Effector memory CD8-positive, alpha-beta T cell (primary cell): ENCODE measurements around the gene PRDM1.

Experiments
- ATAC-seq: fragments of 150-1000 bp; cut with Tn5 transposase; replicated peaks from 2 replicates; pipeline ENCODE4 v1.10.0; 2021; ENCODE audit warnings: mild to moderate bottlenecking, moderate library complexity
- DNase-seq, 3 experiments: peaks; one replicate each; pipeline ENCODE4 v3.0.0; 2021
- H3K27ac Mint-ChIP-seq, 2 donors: one replicate each; pipeline ENCODE4 v1.8.0; 2022; ENCODE audit warnings: mild to moderate bottlenecking in 2 of 2, mixed read lengths in 2 of 2, moderate library complexity in 2 of 2
- H3K27me3 Mint-ChIP-seq, 2 donors: one replicate each; pipeline ENCODE4 v1.8.0; 2022; ENCODE audit warnings: mixed read lengths in 2 of 2
- H3K36me3 Mint-ChIP-seq: one replicate; pipeline ENCODE4 v1.8.0; 2022; ENCODE audit warnings: mild to moderate bottlenecking, moderate library complexity, mixed read lengths; ENCODE audit not compliant: insufficient read depth
- H3K4me1 Mint-ChIP-seq, 2 donors: one replicate each; pipeline ENCODE4 v1.8.0; 2022; ENCODE audit warnings: low read depth in 2 of 2, mixed read lengths in 2 of 2
- H3K4me3 Mint-ChIP-seq, 2 donors: one replicate each; pipeline ENCODE4 v1.8.0; 2022; ENCODE audit warnings: mild to moderate bottlenecking in 2 of 2, mixed read lengths in 2 of 2, moderate library complexity in 2 of 2
- H3K9me3 Mint-ChIP-seq, 2 donors: one replicate each; pipeline ENCODE4 v1.8.0; 2022; ENCODE audit warnings: mixed read lengths in 2 of 2

PRDM1 gene

DNA sequence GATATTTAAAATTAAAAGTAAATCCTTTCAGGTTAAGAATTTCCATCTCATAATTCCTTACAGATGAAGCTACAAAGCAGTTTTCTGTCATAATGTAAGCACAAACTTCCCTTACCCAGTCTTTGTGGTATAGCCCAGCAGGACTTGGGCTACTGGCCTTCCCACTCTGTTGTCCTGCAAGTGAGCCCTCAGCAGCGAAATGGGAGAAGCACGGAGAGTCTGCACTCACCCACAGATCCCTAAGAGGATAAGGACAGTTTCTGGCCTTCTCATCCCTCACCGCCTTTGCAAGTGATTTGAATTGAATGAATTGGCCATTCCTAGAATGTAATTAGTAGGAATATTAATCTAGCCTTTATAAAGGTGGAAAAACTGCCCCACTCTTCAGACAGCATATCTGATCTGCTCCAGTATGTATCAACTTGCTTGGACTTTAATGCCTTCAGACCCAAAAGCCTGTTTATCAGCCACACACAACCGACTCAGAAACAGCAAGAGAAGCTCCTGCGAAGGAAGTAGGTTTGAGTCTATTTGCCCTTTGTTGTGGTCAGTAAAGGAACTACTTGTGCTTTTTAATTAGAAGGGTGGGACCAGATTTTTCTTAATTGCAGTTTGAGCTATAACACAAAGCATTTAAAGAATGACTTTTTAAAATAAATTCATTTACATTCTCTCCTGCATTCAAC is 29.9 kb upstream of the PRDM1 start:
- Mint-ChIP-seq H3K36me3 (no peaks in the 10 kb centered on the region), H3K4me1 (peaks cover 9 to 14% of the 10 kb centered on the region in 2 donors), H3K4me3 (peak overlapping the region; percentile 3 to 39), H3K27me3 (no peaks in the 10 kb centered on the region), H3K27ac (no peak overlapping the region), H3K9me3 (no peaks in the 10 kb centered on the region)
- DNase-seq (peak in 2 of 3 experiments; percentile 3 to 7), ATAC-seq (peak; percentile 87)

- Mint-ChIP-seq H3K4me3 (peak overlapping the region; percentile 3 to 39), H3K27me3 (no peaks in the 10 kb centered on the region), H3K9me3 (no peaks in the 10 kb centered on the region), H3K4me1 (peaks cover 9 to 14% of the 10 kb centered on the region in 2 donors), H3K27ac (no peak overlapping the region), H3K36me3 (no peaks in the 10 kb centered on the region)
- ATAC-seq (no peak), DNase-seq (no peak)
These were observed 29.3 kb upstream of the PRDM1 start for GRCh38 chr6:106056746-106057390.

GRCh38 chr6:106059331-106059730 is 26.8 kb upstream of the PRDM1 start:
- no peak for DNase-seq
- Mint-ChIP-seq H3K36me3 (no peaks in the 10 kb centered on the region), H3K27me3 (no peaks in the 10 kb centered on the region), H3K27ac (no peak overlapping the region), H3K9me3 (no peaks in the 10 kb centered on the region), H3K4me1 (peaks cover 9 to 14% of the 10 kb centered on the region in 2 donors), H3K4me3 (no peak overlapping the region)
- no peak for ATAC-seq

DNA sequence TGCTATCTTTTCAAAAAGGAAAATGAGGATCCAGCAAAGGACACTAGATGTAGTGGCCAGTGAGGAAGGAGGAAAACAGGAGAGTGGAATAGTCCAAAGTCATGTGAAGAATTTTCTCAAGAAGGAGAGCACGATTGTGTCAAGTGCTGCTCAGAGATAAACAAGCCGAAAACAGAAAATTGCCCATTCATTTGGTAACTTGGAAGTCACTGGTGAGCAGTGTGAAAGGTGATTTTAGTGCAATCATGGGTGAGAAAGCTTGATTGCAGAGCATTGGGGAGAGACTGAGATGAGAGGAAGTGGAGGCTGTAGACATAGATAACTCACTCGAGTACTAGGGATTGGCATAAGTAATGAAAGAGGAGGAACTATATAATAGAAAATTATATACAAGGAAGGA is 26.0 kb upstream of the PRDM1 start:
- H3K4me3 Mint-ChIP-seq: no peak overlapping the region
- DNase-seq: no peak
- H3K9me3 Mint-ChIP-seq: no peaks in the 10 kb centered on the region
- no peak overlapping the region for H3K27ac Mint-ChIP-seq
- H3K27me3 Mint-ChIP-seq: no peaks in the 10 kb centered on the region
- H3K36me3 Mint-ChIP-seq: no peaks in the 10 kb centered on the region
- peaks cover 9 to 14% of the 10 kb centered on the region in 2 donors for H3K4me1 Mint-ChIP-seq
- no peak for ATAC-seq

DNA sequence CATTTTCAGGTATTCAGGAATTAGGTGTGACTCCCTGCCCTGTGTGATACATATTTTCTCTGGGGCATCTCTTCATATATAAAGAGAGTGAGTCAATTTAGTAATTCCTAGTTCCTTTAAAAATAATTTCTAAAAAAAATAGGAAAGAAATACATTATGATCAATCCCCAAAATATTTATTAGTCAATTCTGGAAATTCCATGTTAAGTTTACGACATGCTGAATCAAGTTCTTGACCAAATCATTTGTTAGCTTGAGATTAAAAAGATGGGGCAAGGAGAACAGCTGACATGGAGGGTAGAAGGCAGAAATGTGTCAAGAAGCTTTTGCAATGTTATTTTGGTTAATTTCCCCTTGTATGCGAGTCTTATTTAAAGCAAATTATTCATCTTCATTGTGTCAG is 22.7 kb upstream of the PRDM1 start:
- ATAC-seq: no peak
- H3K9me3 Mint-ChIP-seq: no peaks in the 10 kb centered on the region

DNA sequence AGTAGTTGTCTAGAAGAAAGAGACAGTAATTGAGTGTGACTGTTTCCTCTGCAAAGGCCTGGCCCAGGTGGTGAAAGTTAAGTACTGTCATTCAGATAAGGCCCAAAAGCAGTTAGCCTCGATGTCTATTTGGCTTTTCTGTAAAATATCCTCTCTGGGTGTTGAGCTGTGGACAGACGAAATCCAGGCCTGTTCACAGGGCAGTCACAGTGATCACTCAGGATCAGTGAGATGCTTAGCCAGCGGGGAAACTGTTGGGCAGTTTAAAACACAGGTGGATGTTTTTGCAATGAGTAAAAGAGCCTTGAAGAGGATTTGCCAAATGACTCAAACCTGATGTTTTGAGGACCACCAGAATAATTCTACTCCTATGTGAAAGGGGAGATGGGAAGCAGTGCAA is 22.0 kb upstream of the PRDM1 start:
- H3K27me3 Mint-ChIP-seq: no peaks in the 10 kb centered on the region
- DNase-seq (no peak), ATAC-seq (no peak)
- H3K9me3 Mint-ChIP-seq: no peaks in the 10 kb centered on the region
- H3K4me1 Mint-ChIP-seq: no peaks in the 10 kb centered on the region
- no peak overlapping the region for H3K4me3 Mint-ChIP-seq
- no peaks in the 10 kb centered on the region for H3K36me3 Mint-ChIP-seq
- H3K27ac Mint-ChIP-seq: no peak overlapping the region

More for the DNA sequence above, 22.7 kb upstream of the PRDM1 start:
- Mint-ChIP-seq H3K36me3 (no peaks in the 10 kb centered on the region), H3K4me3 (no peak overlapping the region), H3K27me3 (no peaks in the 10 kb centered on the region), H3K4me1 (no peaks in the 10 kb centered on the region), H3K27ac (no peak overlapping the region)
- DNase-seq: no peak

GRCh38 chr6:106064756-106065155 is 21.4 kb upstream of the PRDM1 start:
- DNase-seq (no peak), ATAC-seq (no peak)
- Mint-ChIP-seq H3K4me3 (no peak overlapping the region), H3K27ac (no peak overlapping the region), H3K36me3 (no peaks in the 10 kb centered on the region), H3K4me1 (no peaks in the 10 kb centered on the region), H3K9me3 (no peaks in the 10 kb centered on the region), H3K27me3 (no peaks in the 10 kb centered on the region)

DNA sequence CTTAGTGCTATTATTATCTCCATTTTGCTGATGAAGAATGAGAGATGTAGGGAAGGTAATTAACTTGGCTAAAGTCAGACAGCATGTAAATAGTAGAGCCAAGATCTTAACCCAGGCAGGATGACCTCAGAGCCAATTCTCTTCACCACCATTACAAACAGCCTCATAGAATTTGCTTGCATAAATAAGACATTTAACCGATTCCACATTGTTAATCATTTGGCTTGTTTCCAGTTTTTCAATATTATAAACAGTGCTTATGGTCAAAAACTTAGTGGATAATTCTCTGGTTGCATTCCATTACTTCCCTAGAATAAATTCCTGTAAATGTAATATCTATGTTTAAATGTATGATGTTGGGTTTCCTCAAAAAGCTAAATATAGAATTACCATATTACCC is 19.1 kb upstream of the PRDM1 start:
- Mint-ChIP-seq H3K4me3 (no peak overlapping the region), H3K9me3 (no peaks in the 10 kb centered on the region), H3K27me3 (no peaks in the 10 kb centered on the region), H3K4me1 (no peaks in the 10 kb centered on the region), H3K27ac (no peak overlapping the region), H3K36me3 (no peaks in the 10 kb centered on the region)
- no peak for ATAC-seq
- DNase-seq: no peak

DNA sequence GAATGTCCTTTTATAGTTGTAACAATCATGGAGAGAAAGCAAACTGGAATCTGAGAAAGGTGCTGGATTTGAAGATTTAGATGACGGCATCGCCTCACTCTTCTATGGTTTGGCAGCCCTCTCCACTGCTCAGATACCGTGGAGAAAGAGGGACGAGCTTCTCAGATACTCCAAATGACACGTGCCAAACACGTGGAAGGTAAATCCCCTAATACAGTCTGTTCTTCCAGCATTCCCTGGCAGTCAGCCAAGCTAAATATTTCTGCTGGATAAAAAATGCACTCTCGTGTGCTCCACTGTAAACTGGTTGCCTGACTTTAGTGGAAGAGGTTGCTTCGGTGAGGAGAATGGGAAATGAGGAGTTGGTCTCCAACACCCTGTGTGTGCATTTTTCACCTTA is 16.7 kb upstream of the PRDM1 start:
- H3K27ac Mint-ChIP-seq: no peak overlapping the region
- H3K4me3 Mint-ChIP-seq: no peak overlapping the region
- no peaks in the 10 kb centered on the region for H3K4me1 Mint-ChIP-seq
- ATAC-seq (no peak), DNase-seq (no peak)
- no peaks in the 10 kb centered on the region for H3K9me3 Mint-ChIP-seq
- H3K27me3 Mint-ChIP-seq: no peaks in the 10 kb centered on the region
- peaks cover 4% of the 10 kb centered on the region for H3K36me3 Mint-ChIP-seq

GRCh38 chr6:106070636-106071035 is 15.5 kb upstream of the PRDM1 start:
- Mint-ChIP-seq H3K9me3 (no peaks in the 10 kb centered on the region), H3K27me3 (no peaks in the 10 kb centered on the region), H3K4me1 (no peaks in the 10 kb centered on the region), H3K27ac (no peak overlapping the region), H3K4me3 (no peak overlapping the region), H3K36me3 (peaks cover 4% of the 10 kb centered on the region)
- ATAC-seq (no peak), DNase-seq (no peak)

- Mint-ChIP-seq H3K4me1 (no peaks in the 10 kb centered on the region), H3K4me3 (no peak overlapping the region), H3K36me3 (peaks cover 4% of the 10 kb centered on the region), H3K9me3 (no peaks in the 10 kb centered on the region), H3K27me3 (no peaks in the 10 kb centered on the region), H3K27ac (no peak overlapping the region)
- ATAC-seq (no peak), DNase-seq (no peak)
These were observed 13.5 kb upstream of the PRDM1 start for GRCh38 chr6:106072501-106073090.

DNA sequence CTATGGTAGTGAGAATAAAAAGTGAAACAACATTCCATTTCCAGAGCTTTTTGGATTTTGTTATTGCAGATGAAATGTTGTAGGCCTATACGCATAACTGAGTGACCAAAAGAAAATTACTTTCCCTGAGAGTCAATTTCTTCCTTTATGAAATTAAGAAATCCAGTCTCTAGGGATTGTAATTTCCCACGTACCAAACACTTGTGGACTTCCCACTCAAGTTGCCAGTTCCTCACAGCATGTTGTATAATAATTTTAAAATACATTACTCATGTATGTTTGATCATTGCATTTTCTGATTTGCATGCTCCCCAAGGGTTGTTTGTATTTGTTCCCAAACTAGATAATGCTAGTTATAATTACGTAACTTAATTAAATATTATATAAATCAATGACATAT is 12.0 kb upstream of the PRDM1 start:
- DNase-seq (no peak), ATAC-seq (no peak)
- Mint-ChIP-seq H3K27ac (no peak overlapping the region), H3K36me3 (peaks cover 4% of the 10 kb centered on the region), H3K27me3 (no peaks in the 10 kb centered on the region), H3K4me3 (no peak overlapping the region), H3K9me3 (no peaks in the 10 kb centered on the region), H3K4me1 (no peaks in the 10 kb centered on the region)

DNA sequence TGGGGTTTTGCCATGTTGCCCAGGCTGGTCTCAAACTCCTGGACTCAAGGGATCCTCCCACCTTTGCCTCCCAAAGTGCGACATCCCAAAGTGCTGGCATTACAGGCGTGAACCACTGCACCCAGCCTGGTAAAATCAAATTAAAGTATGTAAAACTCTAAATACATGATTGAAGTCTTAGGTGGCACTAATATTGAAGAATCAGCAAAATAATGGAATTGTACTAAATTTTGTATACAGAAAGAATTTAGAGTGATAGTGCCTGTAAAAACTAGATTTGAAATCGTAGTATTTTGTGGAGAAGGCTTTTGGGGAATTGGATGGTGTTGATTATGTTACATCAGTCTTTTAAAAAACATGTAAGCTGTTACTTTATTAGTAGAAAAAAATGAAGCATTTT is 10.0 kb upstream of the PRDM1 start:
- Mint-ChIP-seq H3K4me1 (peaks cover 0 to 2% of the 10 kb centered on the region in 2 donors), H3K9me3 (no peaks in the 10 kb centered on the region), H3K27me3 (no peaks in the 10 kb centered on the region), H3K4me3 (no peak overlapping the region), H3K27ac (no peak overlapping the region), H3K36me3 (peaks cover 4% of the 10 kb centered on the region)
- DNase-seq (no peak), ATAC-seq (no peak)

GRCh38 chr6:106077170-106077569 is 9.0 kb upstream of the PRDM1 start:
- Mint-ChIP-seq H3K36me3 (peaks cover 4% of the 10 kb centered on the region), H3K4me3 (no peak overlapping the region)
- DNase-seq: no peak

More at GRCh38 chr6:106077170-106077569, 9.0 kb upstream of the PRDM1 start:
- Mint-ChIP-seq H3K27me3 (no peaks in the 10 kb centered on the region), H3K27ac (no peak overlapping the region), H3K4me1 (peaks cover 0 to 3% of the 10 kb centered on the region in 2 donors), H3K9me3 (no peaks in the 10 kb centered on the region)
- ATAC-seq: no peak
